NCI-H1105 (cell line): ENCODE measurements around the gene MRM2.

ENCODE experiments used
- DNase-seq: peaks from one replicate; lab custom pipeline; 2025; lab: John Stamatoyannopoulos, UW

MRM2 gene

DNA sequence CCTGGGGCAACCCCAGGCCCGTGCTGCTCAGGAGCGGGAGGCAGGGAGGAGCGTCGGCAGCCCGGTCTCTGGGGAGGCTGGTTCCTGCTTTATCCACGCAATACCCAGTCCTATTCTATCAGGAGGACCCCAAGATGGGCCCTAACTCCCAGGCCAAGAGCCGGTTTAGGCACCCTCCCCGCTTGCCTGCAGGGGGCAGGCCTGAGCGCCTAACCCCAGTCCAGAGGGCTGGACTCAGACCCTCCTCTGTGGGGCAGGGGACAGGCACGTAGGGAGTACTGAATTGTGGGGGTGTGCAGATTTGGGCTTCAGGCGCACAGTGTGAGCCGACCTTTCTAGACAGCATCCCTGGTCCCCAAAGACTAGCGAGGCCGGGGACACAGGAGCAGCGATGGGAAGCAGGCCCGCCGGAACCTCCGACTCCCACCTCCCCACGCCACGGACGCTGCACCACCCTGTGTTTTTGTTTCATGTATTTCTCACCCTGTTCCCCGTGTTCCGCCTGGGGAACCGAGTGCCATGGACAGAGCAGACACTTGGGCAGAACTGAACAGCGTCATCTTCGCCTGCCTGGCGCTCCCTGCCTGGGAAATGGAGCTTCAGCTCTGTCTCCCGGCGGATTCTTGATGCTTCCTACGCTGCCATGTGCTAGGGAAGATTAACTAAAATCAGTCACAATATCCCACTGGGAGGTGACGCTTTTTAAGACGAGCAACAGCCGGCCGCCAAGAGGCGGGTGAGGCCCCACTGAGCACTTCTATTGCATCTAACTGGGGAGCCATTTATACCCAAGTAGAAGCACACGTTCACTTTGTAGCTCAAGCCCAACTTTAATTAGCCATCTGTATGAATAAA, 5.4 kb upstream of the MRM2 start:
- no peak for DNase-seq

DNA sequence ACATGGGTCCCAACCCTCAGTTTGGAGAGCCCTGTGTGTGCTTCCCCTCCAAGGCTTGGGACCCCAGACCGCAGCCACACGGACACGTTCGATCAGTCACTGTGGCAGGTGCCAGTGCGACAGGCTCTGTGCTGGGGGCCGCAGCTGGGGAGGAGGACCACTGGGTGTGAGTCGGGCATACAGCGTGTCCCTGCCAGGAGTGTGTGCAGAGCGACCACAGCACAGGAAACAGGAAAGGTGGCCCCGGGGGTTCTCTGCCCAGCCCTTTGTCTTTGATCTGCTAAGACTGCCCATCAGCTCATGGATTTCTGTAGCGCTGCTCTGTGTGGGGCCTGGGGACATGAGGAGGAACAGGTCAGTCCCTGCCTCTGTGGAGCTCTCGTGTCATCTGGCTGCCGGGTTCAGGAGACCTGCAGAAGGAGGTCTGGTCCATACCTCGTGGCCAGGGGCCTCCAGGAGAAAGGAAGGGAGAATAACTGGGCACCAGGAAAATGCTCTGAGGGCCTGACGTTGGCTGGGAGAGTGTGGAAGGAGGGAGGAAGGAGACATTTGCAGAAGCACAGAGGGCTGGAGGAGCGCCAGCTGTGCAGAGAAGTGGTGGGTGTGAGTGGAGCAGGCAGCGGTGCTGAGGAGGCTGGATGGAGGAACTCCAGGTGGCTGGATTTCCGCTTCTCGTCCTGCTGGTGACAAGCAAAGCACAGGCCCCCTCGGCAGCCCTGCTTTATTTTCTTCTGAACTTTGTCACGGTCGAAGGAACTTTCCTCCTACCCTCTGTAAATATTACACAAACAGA, 4.1 kb upstream of the MRM2 start:
- DNase-seq: no peak

DNA sequence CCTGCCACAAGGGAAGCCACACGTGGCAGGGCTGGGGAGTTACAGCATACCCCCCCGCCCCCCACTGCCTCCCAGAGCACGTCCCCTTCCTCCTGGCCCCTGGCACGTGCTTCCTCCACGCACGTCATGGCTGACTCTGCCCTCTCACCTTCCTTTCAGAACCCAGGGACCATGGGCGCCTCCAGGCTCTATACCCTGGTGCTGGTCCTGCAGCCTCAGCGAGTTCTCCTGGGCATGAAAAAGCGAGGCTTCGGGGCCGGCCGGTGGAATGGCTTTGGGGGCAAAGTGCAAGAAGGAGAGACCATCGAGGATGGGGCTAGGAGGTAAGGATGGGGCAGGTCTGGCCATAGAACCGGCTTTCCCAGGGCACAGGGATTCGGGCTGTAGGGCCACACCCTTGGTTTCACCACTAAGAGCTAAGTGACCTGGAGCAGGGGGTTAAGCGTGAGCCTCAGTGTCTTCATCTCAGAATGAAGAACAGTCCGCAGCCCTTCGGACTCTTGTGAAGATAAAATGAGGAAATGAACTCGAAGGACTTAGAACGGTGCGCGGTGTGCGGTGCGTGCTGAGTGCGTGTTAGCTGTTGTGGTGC, 2.5 kb upstream of the MRM2 start:
- no peak for DNase-seq

DNA sequence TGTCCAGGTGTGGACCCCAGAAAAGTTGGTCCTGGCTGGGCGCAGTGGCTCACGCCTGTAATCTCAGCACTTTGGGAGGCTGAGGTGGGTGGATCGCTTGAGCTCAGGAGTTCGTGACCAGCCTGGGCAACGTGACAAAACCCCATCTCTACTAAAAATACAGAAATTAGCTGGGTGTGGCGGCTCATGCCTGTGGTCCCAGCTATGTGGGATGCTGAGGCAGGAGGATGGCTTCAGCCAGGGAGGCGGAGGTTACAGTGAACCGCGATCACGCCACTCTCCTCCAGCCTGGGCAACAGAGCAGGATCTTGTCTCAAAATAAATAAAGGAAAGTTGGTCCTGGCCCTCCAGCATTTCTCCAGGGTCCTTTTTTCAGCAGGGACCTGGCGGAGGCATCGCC, 1.5 kb upstream of the MRM2 start:
- no peak for DNase-seq

DNA sequence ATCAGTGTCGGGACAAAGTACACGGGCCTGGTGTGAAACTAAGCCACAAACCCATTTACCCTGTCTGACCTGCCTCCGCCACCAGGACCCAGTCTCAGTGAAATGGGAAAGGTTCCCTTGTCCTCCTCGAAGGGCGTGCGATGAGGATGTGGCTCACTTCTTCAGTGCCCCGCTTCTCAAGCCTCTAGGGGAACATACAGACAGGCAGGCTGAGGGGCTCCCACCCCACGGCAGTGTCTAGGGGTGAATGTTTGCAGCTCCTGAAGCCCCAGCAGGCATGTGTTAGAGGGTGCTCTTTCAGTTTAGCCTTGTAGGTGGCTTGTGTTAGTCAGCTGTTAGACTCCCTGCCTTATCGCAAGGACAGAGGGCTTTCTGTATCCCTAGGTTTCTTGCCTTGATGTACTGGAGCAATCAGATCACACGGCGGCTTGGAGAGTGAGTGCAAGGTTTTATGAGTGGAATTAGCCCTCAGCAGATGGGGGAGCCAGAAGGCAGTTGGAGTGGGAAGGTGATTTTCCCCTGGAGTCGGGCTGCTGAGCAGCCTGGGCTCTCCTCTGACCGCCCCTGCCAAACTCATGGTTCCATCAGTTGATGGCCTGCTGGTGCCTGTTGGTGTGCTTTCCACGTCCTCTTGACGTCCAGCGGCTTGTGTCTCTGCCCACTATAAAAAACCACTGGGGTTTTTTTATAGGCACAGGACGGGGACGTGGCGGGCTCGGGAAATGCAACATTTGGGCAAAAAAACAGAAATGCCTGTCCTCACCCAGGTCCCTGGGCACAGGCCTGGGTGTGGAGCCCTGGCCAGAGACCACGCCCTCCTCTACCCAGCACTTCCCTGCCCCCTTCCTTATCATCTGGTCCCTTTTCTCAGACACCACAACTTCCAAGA, 780 bp upstream of the MRM2 start:
- no peak for DNase-seq

DNA sequence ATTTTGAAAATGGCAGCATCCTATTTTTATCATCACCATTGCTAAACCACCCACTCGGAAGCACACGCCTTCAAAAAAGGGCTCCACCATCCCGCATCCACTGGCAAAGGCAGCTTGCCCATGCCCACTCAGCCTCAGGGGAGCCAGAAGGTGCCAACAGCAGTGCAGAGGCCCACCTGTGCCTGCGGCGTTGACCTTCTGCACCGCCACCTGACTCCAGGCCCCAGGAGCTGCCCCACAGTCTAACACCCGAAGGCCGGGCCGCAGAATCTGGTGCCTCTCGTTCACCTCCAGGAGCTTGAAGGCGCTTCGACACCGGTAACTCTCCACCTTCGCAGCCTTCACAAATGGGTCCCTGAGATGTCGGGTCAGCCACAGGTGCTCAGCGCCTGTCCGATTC, 2.8 kb downstream of the MRM2 start:
- no peak for DNase-seq

DNA sequence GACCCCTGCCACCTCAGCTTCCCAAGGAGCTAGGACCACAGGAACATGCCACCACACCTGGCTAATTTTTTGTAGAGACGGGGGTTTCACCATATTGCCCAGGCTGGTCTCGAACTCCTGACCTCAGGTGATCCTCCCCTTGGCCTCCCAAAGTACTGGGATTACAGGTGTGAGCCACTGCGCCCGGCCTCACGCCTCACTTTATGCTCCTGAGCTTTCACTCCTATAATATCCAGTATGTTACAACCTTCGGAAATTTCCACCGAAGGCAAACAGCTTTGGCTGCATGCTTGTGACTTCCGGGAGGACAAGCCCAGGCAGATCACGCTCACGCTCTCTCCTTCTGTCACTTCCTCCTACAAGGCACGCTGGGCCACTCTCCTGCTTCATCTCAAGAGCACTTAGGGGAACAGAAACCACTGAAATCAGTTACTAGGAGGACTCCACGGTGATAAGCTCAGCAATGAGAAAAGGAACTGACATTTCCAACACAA, 4.8 kb downstream of the MRM2 start:
- DNase-seq: no peak

DNA sequence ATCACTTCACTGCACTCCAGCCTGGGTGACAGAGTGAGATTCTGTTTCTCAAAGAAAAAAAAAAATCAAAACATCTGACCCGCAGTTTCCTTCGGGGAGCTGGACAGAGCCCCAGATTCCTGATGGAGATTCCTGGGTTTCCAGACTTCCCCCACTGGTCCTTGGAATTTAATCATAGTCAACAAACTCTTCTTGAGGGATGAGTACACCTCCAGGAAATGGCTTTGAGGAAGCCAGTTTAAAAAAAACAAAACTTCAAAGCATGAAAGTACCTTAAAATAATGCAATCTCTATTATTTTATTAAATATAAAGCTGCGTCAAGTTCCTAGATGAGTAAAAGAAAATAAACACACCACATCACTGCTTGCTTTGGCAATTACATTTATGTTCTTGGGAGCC, 8.1 kb downstream of the MRM2 start:
- no peak for DNase-seq

DNA sequence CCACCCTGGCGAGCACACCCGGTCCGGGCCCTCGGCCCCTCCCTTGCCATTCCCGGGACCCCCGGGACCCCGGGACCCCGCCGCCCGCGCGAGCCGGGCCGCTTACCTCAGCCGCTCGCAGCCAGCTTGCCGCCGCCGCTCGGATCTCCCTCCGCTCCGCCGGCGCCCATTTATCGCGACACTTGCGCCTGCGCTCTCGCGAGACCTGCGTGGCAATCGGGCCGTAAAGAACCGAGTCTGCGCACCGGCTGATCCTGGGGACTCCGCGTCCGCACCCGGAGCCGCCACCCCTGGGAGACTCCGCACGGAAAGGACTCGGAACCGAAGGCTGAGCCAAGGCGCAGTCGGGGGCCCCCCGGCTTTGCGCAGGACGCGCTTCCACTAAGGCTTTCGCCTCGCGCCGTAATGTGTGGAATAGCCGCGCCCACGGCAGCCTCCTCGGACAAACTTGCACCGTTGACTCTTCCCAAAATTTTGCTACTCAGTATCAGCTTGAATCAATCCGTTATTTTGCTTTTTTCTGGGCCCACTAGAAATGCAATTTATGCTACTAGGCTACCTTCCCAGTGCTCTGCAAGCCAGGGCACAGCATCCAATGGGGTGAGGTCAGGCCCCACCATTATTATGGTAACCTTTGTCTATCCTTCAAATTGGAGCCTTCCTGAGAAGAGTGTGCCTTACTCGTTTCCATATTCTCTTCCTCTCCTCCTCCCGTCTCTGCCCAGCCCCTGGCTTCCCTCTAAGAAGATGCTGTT, 9.1 kb downstream of the MRM2 start, which contains the start of gene MAD1L1:
MAD1L1 (minus strand) TSS at position 180 of the 755 bp plus-strand sequence. CDS start 2,812 bp downstream, outside the sequence.
- peak; percentile 82 for DNase-seq

DNA sequence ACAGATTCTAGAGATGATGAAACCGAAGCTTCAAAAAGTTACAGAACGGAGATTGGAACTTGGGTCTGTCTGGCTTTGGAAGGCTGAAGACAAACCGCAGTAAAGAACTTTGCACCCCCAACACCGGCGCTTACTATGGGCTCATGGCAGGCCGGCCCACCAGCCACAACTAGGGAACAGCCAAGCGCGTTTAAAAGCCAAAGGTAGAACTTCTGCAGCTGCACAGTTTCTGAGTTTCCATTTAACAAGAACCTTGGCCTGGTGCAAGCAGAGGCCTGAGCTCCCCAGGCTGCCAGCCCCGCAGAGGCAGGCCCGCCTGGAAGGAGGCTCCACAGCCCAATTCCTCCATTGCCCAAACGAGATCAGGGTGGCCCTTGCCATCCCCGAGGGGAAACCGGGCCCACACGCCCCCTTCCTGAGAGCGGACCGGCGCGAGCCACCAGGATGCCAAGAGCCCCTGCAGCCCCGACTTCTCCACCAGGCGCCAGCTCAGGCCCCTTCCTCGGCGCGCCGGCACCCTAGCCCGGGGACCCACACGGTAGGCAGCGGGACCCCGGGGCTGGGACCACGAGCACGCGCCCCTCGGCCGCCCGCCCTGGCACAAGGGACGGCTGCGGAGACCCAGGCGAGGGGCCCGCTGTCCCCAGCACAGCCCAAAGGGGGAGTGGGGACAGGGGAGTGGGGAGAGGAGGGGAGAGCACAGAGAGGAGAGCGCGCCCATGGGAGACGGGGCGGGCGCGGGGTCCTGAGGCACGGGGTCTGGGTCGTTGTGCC, 9.8 kb downstream of the MRM2 start:
- DNase-seq: peak; percentile 45

DNA sequence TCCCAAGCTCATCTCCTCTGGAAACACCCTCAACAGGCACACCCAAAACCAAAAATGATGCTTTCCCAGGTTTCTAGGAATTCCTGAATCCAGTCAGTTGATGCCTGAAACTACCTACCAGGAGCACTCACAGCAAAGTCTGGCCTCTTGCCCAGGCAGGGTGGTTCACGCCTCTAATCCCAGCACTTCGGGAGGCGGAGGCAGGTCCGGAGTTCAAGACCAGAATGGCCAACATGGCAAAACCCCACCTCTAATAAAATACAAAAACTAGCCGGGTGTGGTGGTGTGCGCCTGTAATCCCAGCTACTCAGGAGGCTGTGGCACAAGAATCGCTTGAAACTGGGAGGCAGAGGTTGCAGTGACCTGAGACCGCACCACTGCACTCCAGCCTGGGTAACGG, 11.1 kb downstream of the MRM2 start:
- DNase-seq: no peak

DNA sequence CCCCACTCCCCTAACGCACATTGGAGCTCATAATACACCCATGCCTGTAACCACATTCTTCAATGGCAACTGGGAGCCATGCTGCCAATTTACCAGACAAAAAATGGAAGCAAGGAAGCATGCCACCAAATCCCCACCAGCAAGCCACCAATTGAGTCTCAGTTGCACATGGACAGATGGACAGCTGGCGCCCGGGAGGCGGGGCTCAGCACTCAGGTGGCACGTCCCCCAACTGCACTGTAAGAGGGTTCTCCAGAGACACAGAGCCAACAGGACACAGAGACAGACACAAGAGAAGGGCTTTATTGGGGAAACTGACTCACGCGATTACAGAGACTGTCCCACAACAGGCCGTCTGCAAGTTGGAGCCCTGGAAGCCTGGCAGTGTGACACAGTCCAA, 11.8 kb downstream of the MRM2 start:
- no peak for DNase-seq

DNA sequence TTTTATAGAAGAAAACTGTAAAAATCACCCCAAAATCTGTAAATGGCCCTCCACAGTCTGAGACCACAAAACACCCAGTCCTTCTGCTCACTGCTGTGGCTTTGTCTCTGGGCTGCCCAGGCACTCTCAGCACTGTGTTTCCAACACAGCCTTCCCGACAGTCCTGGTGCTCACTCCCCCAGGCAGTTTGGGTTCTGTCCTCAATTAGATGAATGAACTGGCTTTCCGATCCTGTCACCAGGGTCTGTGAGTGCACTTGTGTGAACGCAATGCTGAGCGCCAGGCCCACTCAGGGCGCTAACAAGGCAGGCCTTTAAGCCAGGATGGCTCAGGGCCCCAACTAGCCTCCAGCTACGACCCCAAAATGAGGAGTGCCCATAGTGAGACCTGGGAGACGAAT, 12.5 kb downstream of the MRM2 start:
- DNase-seq: no peak

DNA sequence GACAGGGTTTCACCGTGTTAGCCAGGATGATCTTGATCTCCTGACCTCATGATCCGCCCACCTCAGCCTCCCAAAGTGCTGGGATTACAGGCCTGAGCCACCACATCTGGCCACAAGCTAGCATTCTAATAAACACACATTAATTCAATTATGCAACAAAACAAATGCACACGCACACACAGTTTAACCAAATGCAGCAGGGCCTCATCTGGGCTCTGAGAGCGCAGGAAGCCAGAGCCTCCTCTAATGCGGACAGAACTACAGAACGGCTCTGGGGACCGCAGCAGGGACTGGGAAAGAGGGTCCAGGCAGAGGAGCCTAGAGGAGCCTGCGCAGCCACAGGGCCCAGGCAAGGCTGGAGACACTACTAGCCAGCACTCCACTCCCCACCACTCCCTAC, 13.1 kb downstream of the MRM2 start:
- no peak for DNase-seq

DNA sequence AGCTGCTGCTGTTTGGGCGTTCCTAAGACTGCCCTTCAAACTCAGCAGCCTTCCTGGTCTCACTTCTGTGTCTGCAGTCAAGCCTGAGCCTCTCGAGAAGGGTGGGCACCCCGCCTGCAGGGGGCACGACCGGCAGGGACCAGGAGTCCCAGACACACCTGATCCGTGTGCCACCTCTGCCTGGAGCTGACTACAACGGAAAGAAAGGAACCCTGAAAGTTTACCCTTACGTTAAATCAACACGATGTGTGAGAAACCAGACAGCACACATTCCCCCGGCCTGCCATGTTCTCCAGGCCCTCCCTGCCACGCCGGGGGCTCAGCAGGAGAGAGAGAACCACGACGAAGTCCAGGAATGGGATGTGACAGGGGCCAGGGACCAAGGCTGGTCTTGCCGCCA, 14.3 kb downstream of the MRM2 start:
- no peak for DNase-seq

DNA sequence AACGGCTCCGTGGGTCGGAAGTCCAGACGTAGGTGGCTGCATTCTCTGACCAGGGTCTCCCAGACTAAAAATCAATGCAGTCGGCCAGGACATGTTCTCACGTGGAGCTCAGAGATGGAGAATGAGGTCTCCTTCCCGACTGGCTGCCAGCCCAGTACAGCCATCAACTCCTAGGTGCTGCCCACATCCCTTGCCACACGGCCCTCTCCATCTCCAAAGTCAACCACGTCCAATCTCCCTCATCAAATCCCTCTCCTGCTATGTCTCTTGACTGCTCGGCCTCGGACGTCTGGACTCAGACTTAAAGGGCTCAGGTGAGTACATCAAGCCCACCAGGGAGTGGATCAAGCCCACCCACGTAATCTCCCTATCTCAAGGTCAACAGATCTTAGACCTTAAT, 16.2 kb downstream of the MRM2 start:
- DNase-seq: no peak

DNA sequence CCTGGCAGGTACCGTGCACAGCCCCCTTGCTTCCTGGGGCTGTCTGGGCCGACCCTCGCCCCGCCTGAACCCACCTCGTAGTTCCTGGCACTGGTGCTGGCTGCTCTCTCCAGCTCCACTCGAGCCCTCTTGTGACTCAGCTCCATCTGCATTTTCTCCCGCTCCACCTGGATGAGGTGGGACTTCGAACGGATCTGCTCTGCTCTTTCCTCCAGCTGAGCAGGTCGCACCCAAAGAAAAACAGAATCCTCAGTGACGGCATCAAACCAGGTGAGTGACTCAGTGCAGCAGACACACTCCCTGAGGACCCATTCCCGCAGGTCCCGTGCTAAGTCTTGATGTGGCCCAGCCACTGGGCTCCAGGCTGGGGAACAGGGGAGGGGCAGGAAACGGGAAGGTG, 16.7 kb downstream of the MRM2 start:
- DNase-seq: no peak

DNA sequence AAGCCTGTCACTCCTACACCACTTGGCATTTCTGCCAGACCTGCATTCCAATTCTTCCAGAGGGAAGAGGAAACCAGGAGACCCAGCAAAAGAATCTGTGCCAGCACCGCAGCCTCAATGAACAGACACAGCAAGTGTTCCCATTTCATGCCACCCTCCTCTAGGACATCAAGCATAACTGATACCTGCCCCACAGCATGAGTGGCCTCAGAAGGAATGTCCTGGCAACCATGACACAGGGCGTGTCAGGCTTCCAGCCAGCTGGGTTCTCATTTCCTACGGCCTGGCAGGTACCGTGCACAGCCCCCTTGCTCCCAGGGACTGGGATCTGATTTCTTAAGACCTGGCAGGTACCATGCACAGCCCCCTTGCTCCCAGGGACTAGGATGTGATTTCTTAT, 17.1 kb downstream of the MRM2 start:
- no peak for DNase-seq

DNA sequence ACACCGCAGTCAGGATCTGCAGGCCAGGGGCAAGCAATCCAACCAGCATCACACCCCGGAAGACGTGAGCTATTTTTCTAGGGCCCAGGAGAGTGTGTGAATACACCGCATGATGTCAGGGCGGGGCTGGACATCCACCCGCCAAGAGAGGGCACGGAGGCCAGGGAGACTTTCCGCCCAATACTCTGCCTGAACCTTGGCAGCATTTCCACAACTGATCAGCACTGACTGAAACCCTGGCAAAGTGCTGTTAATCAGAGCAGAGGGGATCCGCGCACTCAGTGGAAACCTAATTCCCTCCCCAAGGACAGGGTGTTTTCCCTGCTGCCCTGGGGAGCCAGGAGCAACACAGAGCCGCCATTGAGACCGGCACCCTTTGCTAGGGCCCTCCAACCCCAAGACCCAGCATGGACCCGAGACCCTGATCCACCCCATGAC, 17.5 kb downstream of the MRM2 start:
- DNase-seq: no peak

DNA sequence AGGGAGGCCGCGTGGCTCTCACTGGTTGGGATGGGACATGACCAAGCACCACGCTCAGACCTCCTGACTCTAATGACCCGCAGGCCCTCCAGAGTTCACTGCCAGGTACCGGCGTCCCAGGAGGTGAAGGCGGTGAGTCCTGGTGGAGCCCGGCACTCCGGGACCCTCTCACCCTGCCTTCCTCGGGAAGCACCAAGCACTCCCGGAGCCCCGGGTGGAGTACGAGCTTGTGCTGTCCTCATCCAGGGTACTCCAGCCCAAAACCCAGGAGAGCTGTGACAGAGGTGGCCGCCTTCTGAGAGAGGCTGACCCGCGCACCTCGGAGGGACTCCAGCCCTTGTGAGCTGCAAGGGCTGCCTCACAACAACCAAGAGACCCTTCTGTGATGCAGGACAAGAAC, 18.7 kb downstream of the MRM2 start:
- no peak for DNase-seq
